ENCODE measurements around the gene TXNRD2.

Gene TXNRD2

DNA sequence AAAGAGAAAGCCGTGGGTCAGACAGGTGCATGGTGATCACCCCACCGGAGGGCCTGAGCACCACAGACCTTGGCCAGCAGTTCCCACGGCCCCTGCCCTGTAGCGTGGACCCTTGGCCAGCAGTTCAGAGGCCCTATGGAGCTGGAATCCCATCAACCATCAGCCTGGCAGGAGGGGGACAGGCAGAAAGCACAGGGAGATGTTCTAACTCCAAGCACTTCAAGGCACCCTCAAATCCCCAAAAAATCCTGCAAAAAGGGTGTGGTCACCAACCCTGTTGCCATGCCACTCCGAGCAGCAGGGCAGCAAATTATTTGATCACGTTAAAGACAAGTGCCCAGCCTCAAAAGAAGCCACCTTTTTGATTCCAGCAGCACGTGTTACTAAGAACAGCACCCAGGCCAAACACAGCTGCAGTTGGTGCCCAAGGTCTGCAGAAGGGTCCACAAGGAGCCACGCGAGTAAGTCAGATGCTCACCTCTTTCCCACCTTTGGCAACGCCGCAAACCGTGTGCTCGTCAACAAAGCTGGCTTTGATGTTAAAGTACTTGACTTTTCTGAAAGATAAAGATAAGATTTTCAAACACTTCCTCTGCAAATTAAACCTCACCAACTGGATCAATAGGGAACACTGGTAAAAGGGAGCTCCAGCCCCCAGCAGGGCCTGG lies 26.2 kb downstream of the TXNRD2 start:
- in situ Hi-C loops (cut with MboI; ENCODE audit: low sequenced_read_pairs, unreplicated experiment): no loop called here
- no peak for DNase-seq (ENCODE audit: low spot score)
- no peak for TF ChIP-seq CTCF (IDR thresholded peaks at IDR 0.05; ENCODE audit: borderline replicate concordance, control extremely low read depth, extremely low read depth, insufficient read depth, missing control alignments)

DNA sequence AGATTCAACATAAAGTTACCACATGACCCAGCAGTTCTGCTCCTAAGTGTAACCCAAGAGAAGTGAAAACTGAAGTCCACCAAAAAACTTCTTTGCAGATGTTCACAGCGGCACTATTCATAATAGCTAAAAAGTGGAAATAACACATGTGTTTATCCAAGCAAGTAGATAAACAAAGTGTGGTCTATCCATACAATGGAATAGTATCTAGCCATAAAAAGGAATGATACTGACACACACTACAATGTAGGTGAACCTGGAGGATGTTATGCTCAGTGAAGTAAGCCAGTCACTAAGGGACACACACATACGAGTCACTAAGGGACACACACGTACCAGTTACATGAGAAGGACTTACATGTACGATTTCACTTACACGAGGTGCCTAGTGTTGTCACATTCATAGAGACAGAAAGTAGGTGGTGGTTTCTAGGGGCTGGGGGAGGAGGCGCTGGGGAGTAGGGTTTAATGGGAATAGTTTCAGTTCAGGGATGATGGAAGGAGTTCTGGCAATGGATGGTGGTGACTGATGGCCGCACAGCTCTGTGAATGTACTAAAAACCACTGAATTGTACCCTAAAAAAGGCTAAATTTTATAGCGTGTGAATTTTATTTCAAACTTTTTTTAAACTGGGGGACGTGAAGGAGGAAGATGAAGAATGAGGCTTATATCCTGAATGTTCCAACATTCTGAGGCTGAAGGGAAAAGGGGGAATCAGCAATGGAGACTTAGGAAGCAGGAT lies 27.2 kb downstream of the TXNRD2 start:
- in situ Hi-C loops (cut with MboI; ENCODE audit: low sequenced_read_pairs, unreplicated experiment): no loop called here
- TF ChIP-seq CTCF (IDR thresholded peaks at IDR 0.05; ENCODE audit: borderline replicate concordance, control extremely low read depth, extremely low read depth, insufficient read depth, missing control alignments): no peak
- DNase-seq (ENCODE audit: low spot score): no peak

DNA sequence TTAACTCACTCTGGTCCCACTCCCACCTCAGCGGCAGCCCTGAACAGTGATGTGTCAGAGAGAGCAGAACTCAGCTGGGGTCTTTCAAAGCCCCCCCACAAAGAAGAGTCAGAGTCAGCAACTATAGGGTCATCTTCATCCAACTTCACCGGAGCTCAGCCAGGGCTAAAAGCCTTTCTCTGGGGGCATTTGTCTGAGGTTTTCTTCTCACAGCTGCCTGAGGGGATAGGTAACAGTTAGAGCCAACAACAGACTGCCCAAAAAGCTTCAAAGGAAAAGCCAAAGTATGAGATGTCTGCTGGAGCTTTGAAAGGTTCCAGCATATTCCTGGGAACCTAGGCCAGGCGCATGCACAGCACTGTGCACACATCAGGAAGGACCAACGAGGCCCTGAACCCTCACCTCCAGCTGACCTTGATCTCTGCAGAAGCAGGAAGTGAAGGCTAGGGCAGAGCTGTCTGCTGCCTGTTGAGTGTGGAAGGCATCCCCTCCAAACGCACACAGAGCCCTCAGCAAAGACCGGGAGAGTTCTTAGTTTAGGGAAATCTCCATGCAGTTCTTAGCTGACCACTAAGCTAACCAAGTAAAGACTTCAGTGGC lies 28.2 kb downstream of the TXNRD2 start:
- no peak for TF ChIP-seq CTCF (IDR thresholded peaks at IDR 0.05; ENCODE audit: borderline replicate concordance, control extremely low read depth, extremely low read depth, insufficient read depth, missing control alignments)
- DNase-seq (ENCODE audit: low spot score): no peak
- in situ Hi-C loops (cut with MboI; ENCODE audit: low sequenced_read_pairs, unreplicated experiment): no loop called here

GRCh38 chr22:19912271-19912999 lies 29.2 kb downstream of the TXNRD2 start:
- in situ Hi-C loops (cut with MboI; ENCODE audit: low sequenced_read_pairs, unreplicated experiment): no loop called here
- no peak for DNase-seq (ENCODE audit: low spot score)

DNA sequence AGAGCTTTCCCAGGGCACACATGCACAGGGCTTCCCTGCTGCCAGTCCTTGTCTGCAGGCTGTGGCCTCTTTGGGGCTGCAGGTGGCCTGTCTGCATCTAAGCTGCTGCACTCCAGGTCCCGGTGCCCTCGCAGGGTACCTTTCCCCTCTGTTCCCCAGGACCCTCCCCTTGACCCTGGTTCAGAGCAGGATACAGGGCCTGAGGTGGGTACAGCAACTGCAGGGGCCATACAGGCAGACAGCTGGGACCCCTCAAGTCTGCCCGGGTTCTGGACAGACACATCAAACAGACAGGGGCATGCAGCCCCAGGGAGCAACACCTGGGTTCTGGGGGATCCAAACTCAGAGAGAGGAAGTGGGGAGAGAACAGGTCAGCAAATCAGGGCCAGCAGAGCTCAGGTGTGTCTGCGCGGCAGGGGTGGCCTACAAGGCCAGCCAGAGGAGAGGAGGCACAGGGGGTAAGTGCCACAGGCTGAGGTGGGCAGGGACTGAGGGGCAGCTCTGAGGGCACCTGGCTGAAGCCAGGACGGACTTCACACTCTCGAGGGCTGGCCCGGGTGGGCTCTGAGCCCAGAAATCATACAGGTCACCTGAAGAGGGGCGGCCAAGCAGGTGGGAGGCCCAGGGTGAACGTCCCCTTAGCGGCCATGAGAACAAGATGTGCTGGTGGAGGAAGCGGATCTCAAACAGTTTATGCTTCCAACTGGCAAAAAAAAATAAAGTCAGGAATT lies 29.9 kb downstream of the TXNRD2 start:
- TF ChIP-seq CTCF (IDR thresholded peaks at IDR 0.05; ENCODE audit: borderline replicate concordance, control extremely low read depth, extremely low read depth, insufficient read depth, missing control alignments): no peak
- DNase-seq (ENCODE audit: low spot score): no peak
- in situ Hi-C loops (cut with MboI; ENCODE audit: low sequenced_read_pairs, unreplicated experiment): no loop called here

More at GRCh38 chr22:19912271-19912999, 29.2 kb downstream of the TXNRD2 start:
- TF ChIP-seq CTCF (IDR thresholded peaks at IDR 0.05; ENCODE audit: borderline replicate concordance, control extremely low read depth, extremely low read depth, insufficient read depth, missing control alignments): no peak
